Pancreas (tissue), 10 donors: ENCODE results near the gene CDRT4. TPM values are rescaled to one million over a fixed set of nuclear protein-coding genes. Genes with fewer than 3 reads are reported as not detected.

Experiments used
- ATAC-seq, 4 donors: fragments of 200-7000 bp; cut with Tn5 transposase; one replicate each; pipeline versions ENCODE4 v1.8.0 to v1.9.1; 2020; ENCODE audit warnings: mild to moderate bottlenecking in 4 of 4, moderate library complexity in 4 of 4
- DNase-seq, 6 donors: peaks; one replicate each; pipeline ENCODE4 v3.0.0-alpha.2; 2020
- FAIRE-seq: peaks from 2 replicates; lab custom pipeline; 2012; peaks lifted over from hg19 to GRCh38; lab: Jason Lieb, UNC
- H3K27ac ChIP-seq, 4 donors: fragments of 200-600 bp; sonication (generic); 1 replicate in 3 of 4; 2 replicates in 1 of 4; pipeline versions ENCODE4 v1.5.0 to v1.8.0; 2020
- H3K27me3 ChIP-seq, 4 donors: fragments of 200-600 bp; one replicate each; pipeline ENCODE4 v1.8.0; 2021
- H3K36me3 ChIP-seq, 3 donors: fragments of 200-600 bp; sonication (generic) in 1 of 3; one replicate each; pipeline versions ENCODE4 v1.5.0 to v1.8.0; 2020 to 2021
- H3K4me1 ChIP-seq, 3 donors: fragments of 200-600 bp; one replicate each; pipeline ENCODE4 v1.8.0; 2021
- H3K4me3 ChIP-seq, 4 donors: fragments of 200-600 bp; sonication (generic) in 2 of 4; one replicate each; pipeline versions ENCODE4 v1.5.0 to v1.8.0; 2020 to 2021
- H3K9me3 ChIP-seq, 4 donors: fragments of 200-600 bp; one replicate each; pipeline ENCODE4 v1.8.0; 2021
- WGBS, 2 donors: extraction: QIAGEN DNeasy Blood & Tissue Kit; methylation state at CpG; one replicate each; pipeline ENCODE4 v1.1.7; 2013; 5-methylcytosine and 5-hydroxymethylcytosine counted together
- intact Hi-C, 3 donors: fragments of 100-400 bp; cut with DNase I; formaldehyde crosslinking; loops; one replicate each; pipeline versions ENCODE4 v1.11.1 to v1.14.2; 2022
- polyA plus RNA-seq, 2 donors: library from polyadenylated mRNA; stranded (reverse); fragments of 200-250 nt; gene quantifications; one replicate each; pipeline ENCODE4 v1.2.3, GENCODE V29; 2013
- total RNA-seq, 6 donors: library from RNA; stranded (reverse); fragmentation: NEBNext Ultra II Directional in 4 of 6; extraction: Animal tissue kit (Norgen Biotek cat#: 25700) in 4 of 6; gene quantifications; one replicate each; pipeline versions ENCODE4 v1.2.1 to v1.2.4, GENCODE V29; 2021 to 2023
- TF ChIP-seq, protein P1 (sequence below), 4 donors: fragments of 200-600 bp; sonication (generic) in 3 of 4; IDR thresholded peaks; one replicate each; pipeline versions ENCODE4 v1.5.0 to v1.8.0; 2021; ENCODE audit warnings: antibody characterized with exemption in 4 of 4
- donor health status: healthy with polysubstance abuse.
- donor health status: DM: no; HTN: no; CAD: no; lungs with moderate emphysema.
- donor health status: DM: no; HTN: no; CAD: no.
- donor health status: control.
- donor health status: control.
- donor health status: Bipolar disorder and iron deficiency.
- donor health status: DM: yes; HTN: yes; CAD: no.
- donor health status: DM: no; HTN: no; CAD: no.
- donor health status: DM: no; HTN: no; CAD: no.
- donor health status: DM: yes; HTN: yes; CAD: no.

Gene CDRT4
- total and polyA plus RNA-seq, 8 donors = 1.8 to 31.6 (median 6.9) TPM

DNA sequence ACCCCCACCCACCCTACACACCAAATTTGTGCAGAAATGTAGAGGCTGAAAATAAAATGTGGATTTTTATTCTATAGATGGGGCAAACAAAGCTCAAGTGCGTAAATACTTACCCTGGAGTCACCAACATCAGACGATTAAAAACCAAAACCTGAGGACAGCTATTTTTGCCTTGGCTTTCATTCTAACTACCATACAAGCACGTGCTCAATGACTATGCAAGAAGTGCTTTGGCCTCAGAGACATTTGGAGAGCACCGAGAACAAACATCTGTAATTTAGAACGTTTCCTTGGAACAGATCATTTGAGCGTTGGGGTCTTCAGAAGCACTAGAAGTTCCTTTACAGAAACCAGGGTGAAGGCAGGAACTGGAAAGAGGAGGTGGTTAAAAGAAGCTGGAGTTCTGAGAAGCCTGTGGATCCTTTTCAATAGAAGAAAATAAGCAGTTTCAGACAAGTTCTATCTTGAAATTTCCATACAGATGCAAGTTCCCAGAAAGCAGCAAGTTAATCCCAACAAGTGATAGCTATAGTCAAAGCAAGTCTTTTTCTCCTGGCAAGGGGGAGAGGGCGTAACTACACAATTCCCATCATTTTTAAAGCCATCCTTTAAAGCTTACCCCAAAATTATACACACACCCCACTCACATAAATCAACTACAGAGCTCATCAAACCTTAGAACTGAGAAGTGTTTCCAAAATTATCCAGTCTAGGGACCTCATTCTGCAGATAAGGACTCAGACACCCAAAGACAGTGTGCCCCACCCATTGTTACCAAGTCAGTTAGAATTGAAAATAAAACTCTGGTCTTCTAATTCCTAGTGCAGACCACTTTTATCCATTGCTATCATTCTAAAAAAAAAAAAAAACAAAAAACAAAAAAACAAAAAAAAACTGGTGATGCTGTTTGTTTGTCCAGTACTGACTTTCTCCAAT is 29.6 kb upstream of the CDRT4 start:
- Histone ChIP-seq H3K9me3 (no peaks in the 10 kb centered on the region), H3K27me3 (no peaks in the 10 kb centered on the region), H3K36me3 (peaks cover 0 to 14% (median 0%) of the 10 kb centered on the region in 3 donors), H3K4me3 (no peak overlapping the region), H3K27ac (no peak overlapping the region), H3K4me1 (no peaks in the 10 kb centered on the region)
- no peak for DNase-seq
- FAIRE-seq = no peak
- ATAC-seq = no peak
- TF ChIP-seq, protein P1, sequence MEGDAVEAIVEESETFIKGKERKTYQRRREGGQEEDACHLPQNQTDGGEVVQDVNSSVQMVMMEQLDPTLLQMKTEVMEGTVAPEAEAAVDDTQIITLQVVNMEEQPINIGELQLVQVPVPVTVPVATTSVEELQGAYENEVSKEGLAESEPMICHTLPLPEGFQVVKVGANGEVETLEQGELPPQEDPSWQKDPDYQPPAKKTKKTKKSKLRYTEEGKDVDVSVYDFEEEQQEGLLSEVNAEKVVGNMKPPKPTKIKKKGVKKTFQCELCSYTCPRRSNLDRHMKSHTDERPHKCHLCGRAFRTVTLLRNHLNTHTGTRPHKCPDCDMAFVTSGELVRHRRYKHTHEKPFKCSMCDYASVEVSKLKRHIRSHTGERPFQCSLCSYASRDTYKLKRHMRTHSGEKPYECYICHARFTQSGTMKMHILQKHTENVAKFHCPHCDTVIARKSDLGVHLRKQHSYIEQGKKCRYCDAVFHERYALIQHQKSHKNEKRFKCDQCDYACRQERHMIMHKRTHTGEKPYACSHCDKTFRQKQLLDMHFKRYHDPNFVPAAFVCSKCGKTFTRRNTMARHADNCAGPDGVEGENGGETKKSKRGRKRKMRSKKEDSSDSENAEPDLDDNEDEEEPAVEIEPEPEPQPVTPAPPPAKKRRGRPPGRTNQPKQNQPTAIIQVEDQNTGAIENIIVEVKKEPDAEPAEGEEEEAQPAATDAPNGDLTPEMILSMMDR (IDR thresholded peaks at IDR 0.05) = no peak
- 91 to 95% methylated on average over 7 of the region's 7 CpGs for WGBS, 2 donors
- intact Hi-C loops = no loop called here

DNA sequence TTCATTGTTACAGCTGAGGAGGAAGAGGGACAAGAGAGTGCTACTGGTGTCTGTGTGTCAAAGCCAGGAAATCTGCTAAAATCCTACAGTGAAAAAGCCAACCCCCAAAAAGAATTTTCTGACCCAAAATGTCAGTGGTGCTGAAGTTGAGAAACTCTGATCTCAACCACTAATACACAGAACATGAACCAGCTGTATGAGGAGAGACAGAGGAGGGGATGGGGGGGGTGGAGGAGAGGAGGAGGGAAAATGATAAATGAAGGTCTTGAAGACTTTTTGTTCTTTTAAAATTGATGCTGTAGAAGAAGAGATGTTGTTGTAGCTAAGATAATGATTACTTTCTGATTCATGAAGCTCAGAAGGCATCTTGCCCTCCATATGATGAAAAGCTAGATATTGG is 27.4 kb upstream of the CDRT4 start:
- H3K27me3 ChIP-seq = no peaks in the 10 kb centered on the region
- no peak for DNase-seq
- H3K4me1 ChIP-seq = no peaks in the 10 kb centered on the region
- H3K36me3 ChIP-seq = peaks cover 0 to 14% (median 0%) of the 10 kb centered on the region in 3 donors
- ATAC-seq = no peak
- H3K9me3 ChIP-seq = no peaks in the 10 kb centered on the region
- intact Hi-C loops = no loop called here
- no peak overlapping the region for H3K4me3 ChIP-seq
- H3K27ac ChIP-seq = no peak overlapping the region
- TF ChIP-seq, protein P1 (IDR thresholded peaks at IDR 0.05) = no peak
- no peak for FAIRE-seq

DNA sequence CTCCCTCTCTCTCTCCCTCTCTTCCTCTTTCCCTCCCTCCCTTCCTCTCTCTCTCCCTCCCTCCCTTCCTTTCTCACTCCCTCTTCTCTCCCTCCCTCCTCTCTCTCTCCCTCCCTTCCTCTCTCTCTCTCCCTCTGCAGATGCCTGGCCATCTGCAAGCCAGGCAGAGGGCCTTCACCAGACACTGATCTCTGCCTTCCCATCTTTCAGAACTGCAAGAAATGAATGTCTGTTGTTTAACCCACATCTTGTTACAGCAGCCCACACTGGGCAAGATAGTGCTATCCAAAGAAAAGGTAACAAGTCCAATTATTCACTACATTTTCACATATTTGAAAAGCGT is 26.2 kb upstream of the CDRT4 start:
- TF ChIP-seq, protein P1 (IDR thresholded peaks at IDR 0.05) = no peak
- 5 to 97% methylated on average over 1 of the region's 1 CpG for WGBS, 2 donors

DNA sequence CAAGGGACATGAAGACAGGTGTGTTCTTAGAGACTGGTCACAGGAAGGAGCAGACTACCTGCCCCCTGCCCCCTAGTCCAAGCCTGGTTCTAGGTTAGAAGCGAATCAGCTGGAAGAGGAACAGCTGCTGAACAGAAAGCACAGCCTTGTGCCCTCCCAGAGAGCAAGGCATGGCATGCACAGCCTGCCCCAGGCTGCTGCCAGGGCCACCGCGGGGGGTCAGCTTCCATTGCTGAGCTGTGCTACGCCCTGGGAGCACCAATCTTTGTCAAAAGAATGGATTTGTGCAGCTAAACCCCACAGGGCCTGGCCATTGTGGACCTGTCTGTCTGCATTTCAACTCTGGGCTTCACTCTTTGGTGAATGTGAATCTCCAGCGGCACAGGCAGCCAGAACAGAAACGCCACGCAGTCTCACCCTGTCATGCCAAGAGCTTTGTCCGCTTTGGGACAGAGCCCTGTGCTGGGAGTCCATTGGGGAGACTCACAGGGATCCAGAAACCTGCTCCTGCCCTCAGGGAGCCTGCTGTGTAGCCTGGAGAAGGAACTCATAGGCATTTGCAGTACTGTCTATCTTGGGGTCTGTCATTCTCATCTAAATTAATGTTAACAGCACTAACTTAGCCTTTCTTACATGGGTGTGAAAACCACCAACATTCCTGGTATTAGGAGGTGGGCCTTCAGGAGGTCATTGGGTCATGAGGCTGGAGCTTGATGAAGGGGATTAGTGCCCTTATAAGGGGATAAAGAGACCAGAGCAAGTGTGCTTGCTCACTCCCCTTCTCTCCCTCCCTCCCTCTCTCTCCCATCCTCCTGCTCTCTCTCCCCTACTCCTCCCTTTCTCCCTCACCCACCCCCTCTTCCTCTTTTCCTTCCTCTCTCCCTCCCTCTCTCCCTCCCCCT is 25.6 kb upstream of the CDRT4 start:
- Histone ChIP-seq H3K9me3 (no peaks in the 10 kb centered on the region), H3K27ac (no peak overlapping the region), H3K4me1 (no peaks in the 10 kb centered on the region), H3K4me3 (no peak overlapping the region), H3K27me3 (no peaks in the 10 kb centered on the region), H3K36me3 (peaks cover 0 to 14% (median 0%) of the 10 kb centered on the region in 3 donors)
- TF ChIP-seq, protein P1 (IDR thresholded peaks at IDR 0.05) = no peak
- no peak for ATAC-seq
- intact Hi-C loops = no loop called here
- 96 to 97% methylated on average over 8 of the region's 8 CpGs for WGBS, 2 donors
- DNase-seq = no peak
- no peak for FAIRE-seq

More for the DNA sequence above, 26.2 kb upstream of the CDRT4 start:
- Histone ChIP-seq H3K27me3 (no peaks in the 10 kb centered on the region), H3K4me1 (no peaks in the 10 kb centered on the region), H3K9me3 (no peaks in the 10 kb centered on the region), H3K27ac (no peak overlapping the region), H3K4me3 (no peak overlapping the region), H3K36me3 (peaks cover 0 to 14% (median 0%) of the 10 kb centered on the region in 3 donors)
- FAIRE-seq (no peak), DNase-seq (no peak), ATAC-seq (no peak)
- intact Hi-C loops = no loop called here
